CD4-positive, alpha-beta memory T cell (primary cell): ENCODE results near the gene DNAAF8. TPM values are rescaled to one million over a fixed set of nuclear protein-coding genes. Genes with fewer than 3 reads are reported as not detected.
"Not testable (repeated sequence)": the region's sequence is repeated elsewhere in the genome, so short reads cannot be mapped to it uniquely, and the experiment has no call there.

ENCODE experiments used
- CTCF ChIA-PET: fragments of 350-600 bp; sonication (Branson Sonifier 250); formaldehyde crosslinking; loops from one replicate; lab custom pipeline; 2021; ENCODE audit warnings: inconsistent platforms; ENCODE audit not compliant: partially characterized antibody; lab: Charles Lee
- POLR2A ChIA-PET: fragments of 350-600 bp; sonication (Branson Sonifier 250); formaldehyde crosslinking; loops from one replicate; lab custom pipeline; 2021; ENCODE audit not compliant: partially characterized antibody; lab: Charles Lee
- DNase-seq, 5 donors: peaks; one replicate each; pipeline versions ENCODE4 v3.0.0 to v3.0.0-alpha.2; 2020 to 2022; ENCODE audit warnings: mixed read lengths in 1 of 5
- H3K27ac ChIP-seq: one replicate; pipeline ENCODE4 v1.7.0; 2013; ENCODE audit warnings: low read depth, low read length
- H3K27me3 ChIP-seq: 2 replicates; pipeline ENCODE4 v1.7.0; 2013; ENCODE audit warnings: mild to moderate bottlenecking, low read length, moderate library complexity; ENCODE audit not compliant: insufficient read depth
- H3K36me3 ChIP-seq: 2 replicates; pipeline ENCODE4 v1.7.0; 2013; ENCODE audit warnings: mild to moderate bottlenecking, low read length, moderate library complexity; ENCODE audit not compliant: insufficient read depth
- H3K4me1 ChIP-seq: 2 replicates; pipeline ENCODE4 v1.7.0; 2013; ENCODE audit warnings: mild to moderate bottlenecking, low read length, moderate library complexity; ENCODE audit not compliant: insufficient read depth
- H3K4me3 ChIP-seq, 2 donors: one replicate each; pipeline ENCODE4 v1.7.0; 2013; ENCODE audit warnings: low read length in 2 of 2, mild to moderate bottlenecking in 1 of 2
- H3K9me3 ChIP-seq, 2 donors: one replicate each; pipeline ENCODE4 v1.7.0; 2013; ENCODE audit warnings: low read length in 2 of 2, control low read depth in 1 of 2; ENCODE audit not compliant: control insufficient read depth in 1 of 2
- H3K27ac Mint-ChIP-seq, 7 donors: one replicate each; pipeline ENCODE4 v1.8.0; 2020 to 2021; ENCODE audit warnings: mixed read lengths in 7 of 7, mild to moderate bottlenecking in 6 of 7, inconsistent platforms in 3 of 7, moderate library complexity in 3 of 7
- H3K27me3 Mint-ChIP-seq, 2 donors: one replicate each; pipeline ENCODE4 v1.8.0; 2020 to 2021; ENCODE audit warnings: mixed read lengths in 2 of 2
- H3K36me3 Mint-ChIP-seq, 2 donors: one replicate each; pipeline ENCODE4 v1.8.0; 2020 to 2021; ENCODE audit warnings: mixed read lengths in 2 of 2, inconsistent platforms in 1 of 2, mild to moderate bottlenecking in 1 of 2
- H3K4me1 Mint-ChIP-seq, 4 donors: one replicate each; pipeline ENCODE4 v1.8.0; 2020 to 2021; ENCODE audit warnings: mixed read lengths in 4 of 4, mild to moderate bottlenecking in 1 of 4
- H3K4me3 Mint-ChIP-seq, 8 donors: one replicate each; pipeline ENCODE4 v1.8.0; 2020 to 2021; ENCODE audit warnings: mixed read lengths in 8 of 8, mild to moderate bottlenecking in 7 of 8, moderate library complexity in 6 of 8, inconsistent platforms in 3 of 8
- H3K9me3 Mint-ChIP-seq, 8 donors: one replicate each; pipeline ENCODE4 v1.8.0; 2020 to 2021; ENCODE audit warnings: mixed read lengths in 8 of 8, mild to moderate bottlenecking in 5 of 8, inconsistent platforms in 3 of 8, moderate library complexity in 1 of 8
- intact Hi-C: fragments of 100-400 bp; cut with micrococcal nuclease; formaldehyde crosslinking; loops from one replicate; pipeline ENCODE4 v1.15.1; 2023
- polyA plus RNA-seq, 2 donors: library from polyadenylated mRNA; unstranded; fragments of 300-500 nt; fragmentation: Illumina TruSeq; gene quantifications; one replicate each; pipeline ENCODE4 v1.2.3, GENCODE V29; 2021
- total RNA-seq, 2 experiments: library from RNA; stranded (reverse); gene quantifications; one replicate each; pipeline ENCODE4 v1.2.3, GENCODE V29; 2021

The DNAAF8 gene
- total and polyA plus RNA-seq, 4 experiments from 2014 or later, result 0.11 to 0.64 (median 0.12) TPM; not detected in 1

GRCh38 chr16:4780235-4780634, 45.9 kb downstream of the DNAAF8 start:
- Mint-ChIP-seq H3K27me3 (no peaks in the 10 kb centered on the region), H3K4me3 (no peak overlapping the region), H3K36me3 (no peaks in the 10 kb centered on the region), H3K27ac (no peak overlapping the region), H3K9me3 (no peaks in the 10 kb centered on the region), H3K4me1 (no peaks in the 10 kb centered on the region)
- no peaks in the 10 kb centered on the region for H3K9me3 ChIP-seq
- intact Hi-C loops, result no loop called here
- H3K27ac ChIP-seq, result no peak overlapping the region
- H3K4me3 ChIP-seq, result no peak overlapping the region
- no peak for DNase-seq
- H3K36me3 ChIP-seq, result no peaks in the 10 kb centered on the region
- ChIA-PET CTCF (no interaction called here), POLR2A (no interaction called here)
- H3K4me1 ChIP-seq, result no peaks in the 10 kb centered on the region
- H3K27me3 ChIP-seq, result no peaks in the 10 kb centered on the region

GRCh38 chr16:4783251-4783950, 49.1 kb downstream of the DNAAF8 start:
- Histone ChIP-seq H3K9me3 (no peaks in the 10 kb centered on the region), H3K36me3 (no peaks in the 10 kb centered on the region), H3K4me3 (no peak overlapping the region), H3K27me3 (no peaks in the 10 kb centered on the region), H3K27ac (no peak overlapping the region), H3K4me1 (no peaks in the 10 kb centered on the region)
- Mint-ChIP-seq H3K4me1 (no peaks in the 10 kb centered on the region), H3K27ac (no peak overlapping the region), H3K4me3 (no peak overlapping the region), H3K36me3 (no peaks in the 10 kb centered on the region), H3K27me3 (no peaks in the 10 kb centered on the region), H3K9me3 (no peaks in the 10 kb centered on the region)
- intact Hi-C loops, result no loop called here
- DNase-seq, result no peak
- ChIA-PET POLR2A (no interaction called here), CTCF (no interaction called here)

DNA sequence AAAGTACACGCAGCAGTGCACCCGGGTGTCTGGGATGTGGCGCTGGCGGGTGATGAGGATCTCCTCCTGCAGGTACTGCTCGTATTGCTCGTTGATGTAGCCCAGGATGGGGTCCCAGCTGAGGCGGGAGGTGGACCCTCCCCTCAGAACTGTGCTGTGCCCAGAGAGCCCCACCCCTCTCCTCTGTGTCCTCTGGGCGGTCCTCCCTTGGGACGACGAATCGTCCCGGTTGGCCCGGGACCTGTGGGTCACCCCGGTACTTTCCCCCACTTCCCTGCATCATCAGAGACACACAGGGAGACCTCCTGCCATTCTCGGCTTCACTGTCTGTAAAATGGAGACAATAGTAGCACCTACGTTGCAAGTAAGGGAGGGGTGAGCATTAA, 49.6 kb downstream of the DNAAF8 start:
- DNase-seq, result no peak
- H3K27ac Mint-ChIP-seq, result no peak overlapping the region
- ChIA-PET POLR2A (no interaction called here), CTCF (no interaction called here)
- no peaks in the 10 kb centered on the region for H3K27me3 Mint-ChIP-seq
- no peaks in the 10 kb centered on the region for H3K9me3 ChIP-seq
- intact Hi-C loops, result no loop called here
- no peak overlapping the region for H3K4me3 ChIP-seq
- no peak overlapping the region for H3K27ac ChIP-seq
- no peaks in the 10 kb centered on the region for H3K4me1 Mint-ChIP-seq
- no peaks in the 10 kb centered on the region for H3K36me3 ChIP-seq
- H3K9me3 Mint-ChIP-seq, result no peaks in the 10 kb centered on the region
- H3K27me3 ChIP-seq, result no peaks in the 10 kb centered on the region
- no peaks in the 10 kb centered on the region for H3K36me3 Mint-ChIP-seq
- no peak overlapping the region for H3K4me3 Mint-ChIP-seq
- no peaks in the 10 kb centered on the region for H3K4me1 ChIP-seq

- H3K27ac ChIP-seq, H3K27me3 ChIP-seq, POLR2A ChIA-PET, intact Hi-C loops, DNase-seq, H3K4me3 Mint-ChIP-seq, H3K36me3 ChIP-seq, H3K4me1 Mint-ChIP-seq, H3K9me3 ChIP-seq, H3K36me3 Mint-ChIP-seq, H3K9me3 Mint-ChIP-seq, H3K4me3 ChIP-seq, CTCF ChIA-PET, H3K27me3 Mint-ChIP-seq, H3K27ac Mint-ChIP-seq, H3K4me1 ChIP-seq: not testable (repeated sequence)
Measured at GRCh38 chr16:4784444-4784987, 50.2 kb downstream of the DNAAF8 start.

DNA sequence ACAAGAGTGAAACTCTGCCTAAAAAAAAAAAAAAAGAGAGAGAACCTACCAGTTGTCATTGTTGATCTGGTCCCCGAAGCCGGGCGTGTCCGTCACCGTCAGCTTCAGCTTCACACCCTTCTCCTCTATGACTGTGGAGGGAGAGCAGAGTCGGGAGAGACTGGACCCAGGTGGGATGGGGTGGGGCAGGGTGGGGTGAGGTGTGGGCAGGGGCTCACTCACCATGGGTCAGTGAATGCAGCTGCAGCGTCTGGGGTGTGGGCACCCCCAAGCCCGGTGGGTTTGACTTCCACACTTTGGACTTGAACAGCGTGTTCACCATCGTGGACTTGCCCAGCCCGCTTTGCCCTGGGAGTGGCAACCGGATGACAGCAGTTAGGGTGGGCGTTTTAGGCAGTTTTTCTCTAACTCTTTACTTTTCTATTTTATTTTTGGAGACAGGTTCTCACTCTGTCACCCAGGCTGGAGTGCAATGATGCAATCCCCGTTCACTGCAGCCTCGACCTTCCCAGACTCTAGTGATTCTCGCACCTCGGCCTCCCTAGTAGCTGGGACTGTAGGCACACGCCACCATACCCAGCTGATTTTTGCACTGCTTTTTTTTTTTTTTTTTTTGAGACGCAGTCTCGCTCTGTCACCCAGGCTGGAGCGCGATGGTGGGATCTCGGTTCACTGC, 51.6 kb downstream of the DNAAF8 start:
- no peaks in the 10 kb centered on the region for H3K36me3 ChIP-seq
- H3K9me3 ChIP-seq, result no peaks in the 10 kb centered on the region
- DNase-seq, result no peak
- no peaks in the 10 kb centered on the region for H3K9me3 Mint-ChIP-seq
- no peak overlapping the region for H3K27ac ChIP-seq
- no peaks in the 10 kb centered on the region for H3K4me1 Mint-ChIP-seq
- H3K4me3 Mint-ChIP-seq, result no peak overlapping the region
- H3K36me3 Mint-ChIP-seq, result no peaks in the 10 kb centered on the region
- intact Hi-C loops, result no loop called here
- no peaks in the 10 kb centered on the region for H3K27me3 ChIP-seq
- H3K27ac Mint-ChIP-seq, result no peak overlapping the region
- CTCF ChIA-PET, result no interaction called here
- no peaks in the 10 kb centered on the region for H3K4me1 ChIP-seq
- POLR2A ChIA-PET, result no interaction called here
- no peaks in the 10 kb centered on the region for H3K27me3 Mint-ChIP-seq
- no peak overlapping the region for H3K4me3 ChIP-seq

- Histone ChIP-seq H3K36me3 (no peaks in the 10 kb centered on the region), H3K27ac (no peak overlapping the region), H3K4me1 (no peaks in the 10 kb centered on the region), H3K9me3 (no peaks in the 10 kb centered on the region), H3K4me3 (no peak overlapping the region), H3K27me3 (no peaks in the 10 kb centered on the region)
- Mint-ChIP-seq H3K27ac (no peak overlapping the region), H3K27me3 (peaks cover 0 to 2% of the 10 kb centered on the region in 2 donors), H3K9me3 (no peaks in the 10 kb centered on the region), H3K4me1 (no peaks in the 10 kb centered on the region), H3K36me3 (no peaks in the 10 kb centered on the region), H3K4me3 (no peak overlapping the region)
- POLR2A ChIA-PET, result no interaction called here
- intact Hi-C loops, result no loop called here
- CTCF ChIA-PET, result no interaction called here
- DNase-seq, result no peak
Measured at GRCh38 chr16:4787068-4787467, 52.7 kb downstream of the DNAAF8 start.

GRCh38 chr16:4787627-4788482, 53.5 kb downstream of the DNAAF8 start, which contains the start of gene SEPTIN12:
TSS of gene SEPTIN12 (minus strand) at chr16:4788345. CDS start at chr16:4787645, 700 bp downstream.
- H3K27ac Mint-ChIP-seq, result peak within 1 kb of the TSS in 4 of 7 donors; percentile 8 to 46 (median 36)
- DNase-seq, result no peak
- POLR2A ChIA-PET, result no interaction called here

More at GRCh38 chr16:4787627-4788482, 53.5 kb downstream of the DNAAF8 start, which contains the start of gene SEPTIN12:
- no peak within 1 kb of the TSS for H3K27ac ChIP-seq
- no peak within 1 kb of the TSS for H3K4me3 Mint-ChIP-seq
- no peaks in the 10 kb centered on the region for H3K9me3 Mint-ChIP-seq
- peaks cover 0 to 2% of the 10 kb centered on the region in 2 donors for H3K27me3 Mint-ChIP-seq
- intact Hi-C loops, result no loop called here
- no peaks in the 10 kb centered on the region for H3K36me3 ChIP-seq
- H3K4me1 Mint-ChIP-seq, result no peaks in the 10 kb centered on the region
- no peaks in the 10 kb centered on the region for H3K36me3 Mint-ChIP-seq
- H3K4me1 ChIP-seq, result no peaks in the 10 kb centered on the region
- CTCF ChIA-PET, result no interaction called here
- no peaks in the 10 kb centered on the region for H3K27me3 ChIP-seq
- no peak within 1 kb of the TSS for H3K4me3 ChIP-seq
- no peaks in the 10 kb centered on the region for H3K9me3 ChIP-seq
